Right kidney (tissue), 1 donor: ENCODE measurements around the gene INTS2.
"Not testable (repeated sequence)": the region's sequence is repeated elsewhere in the genome, so short reads cannot be mapped to it uniquely, and the experiment has no call there.

Experiments used
- DNase-seq: peaks from one replicate; pipeline ENCODE4 v3.0.0-alpha.2; 2016

INTS2 gene

GRCh38 chr17:61894310-61894709, 33.5 kb downstream of the INTS2 start:
- not testable (repeated sequence) for DNase-seq

- not testable (repeated sequence) for DNase-seq
These were observed 40.0 kb downstream of the INTS2 start for GRCh38 chr17:61887733-61888132.

GRCh38 chr17:61885865-61886264, 41.9 kb downstream of the INTS2 start:
- not testable (repeated sequence) for DNase-seq

- DNase-seq: no peak
These were observed 42.9 kb downstream of the INTS2 start for GRCh38 chr17:61884864-61885263.

GRCh38 chr17:61880589-61881102, 47.1 kb downstream of the INTS2 start:
- DNase-seq: no peak

GRCh38 chr17:61878984-61879612, 48.7 kb downstream of the INTS2 start:
- no peak for DNase-seq

GRCh38 chr17:61878520-61878919, 49.3 kb downstream of the INTS2 start:
- DNase-seq: no peak

- DNase-seq: no peak
These were observed 49.9 kb downstream of the INTS2 start for GRCh38 chr17:61877837-61878236.

- DNase-seq: no peak
These were observed 52.0 kb downstream of the INTS2 start for GRCh38 chr17:61875804-61876203.

- DNase-seq: no peak
These were observed 52.5 kb downstream of the INTS2 start for GRCh38 chr17:61875285-61875684.

GRCh38 chr17:61874075-61874474, 53.7 kb downstream of the INTS2 start:
- no peak for DNase-seq

- DNase-seq: no peak
These were observed 55.7 kb downstream of the INTS2 start for GRCh38 chr17:61872099-61872498.

- no peak for DNase-seq
These were observed 58.6 kb downstream of the INTS2 start for GRCh38 chr17:61869138-61869537.

- no peak for DNase-seq
These were observed 59.7 kb downstream of the INTS2 start for GRCh38 chr17:61868074-61868473.

- DNase-seq: no peak
These were observed 60.7 kb downstream of the INTS2 start for GRCh38 chr17:61867033-61867432.

GRCh38 chr17:61863801-61864126, 64.0 kb downstream of the INTS2 start:
- DNase-seq: peak; percentile 76

- peak; percentile 89 for DNase-seq
These were observed 64.6 kb downstream of the INTS2 start, which contains the start of gene BRIP1 for GRCh38 chr17:61862975-61863800. Gene BRIP1 (minus strand): TSS chr17:61863528. CDS start chr17:61861539, 1,989 bp downstream.

GRCh38 chr17:61862105-61862574, 65.6 kb downstream of the INTS2 start:
- DNase-seq: no peak

- not testable (repeated sequence) for DNase-seq
These were observed 67.4 kb downstream of the INTS2 start for GRCh38 chr17:61860397-61860796.

GRCh38 chr17:61856035-61856434, 71.7 kb downstream of the INTS2 start:
- DNase-seq: no peak

GRCh38 chr17:61852857-61853256, 74.9 kb downstream of the INTS2 start:
- no peak for DNase-seq

GRCh38 chr17:61849674-61850073, 78.1 kb downstream of the INTS2 start:
- no peak for DNase-seq

GRCh38 chr17:61848896-61849295, 78.9 kb downstream of the INTS2 start:
- no peak for DNase-seq

- DNase-seq: no peak
These were observed 79.5 kb downstream of the INTS2 start for GRCh38 chr17:61848247-61848646.
